ENCODE results near the gene SOX8. TPM values are rescaled to one million over a fixed set of nuclear protein-coding genes. Genes with fewer than 3 reads are reported as not detected.

Gene SOX8
- total RNA-seq, 1 donor from 2014 or later, result 0.96 TPM

- Histone ChIP-seq H3K4me1 (no peaks in the 10 kb centered on the region), H3K4me3 (no peak overlapping the region), H3K27me3 (ENCODE audit: low read depth) (peaks cover 86% of the 10 kb centered on the region), H3K9me3 (replicated peaks) (no peaks in the 10 kb centered on the region), H3K36me3 (no peaks in the 10 kb centered on the region), H3K27ac (replicated peaks) (no peak overlapping the region)
- no peak for TF ChIP-seq CTCF (IDR thresholded peaks at IDR 0.05; ENCODE audit: borderline replicate concordance)
- intact Hi-C loops (cut with micrococcal nuclease), result no loop called here
- no peak for DNase-seq
These were observed 26.5 kb downstream of the SOX8 start for GRCh38 chr16:1008085-1008484.

GRCh38 chr16:1009358-1010150 lies 28.0 kb downstream of the SOX8 start:
- Histone ChIP-seq H3K9me3 (replicated peaks) (no peaks in the 10 kb centered on the region), H3K36me3 (no peaks in the 10 kb centered on the region), H3K27ac (replicated peaks) (no peak overlapping the region), H3K27me3 (ENCODE audit: low read depth) (peaks cover 73% of the 10 kb centered on the region), H3K4me3 (no peak overlapping the region), H3K4me1 (no peaks in the 10 kb centered on the region)
- intact Hi-C loops (cut with micrococcal nuclease), result no loop called here
- no peak for DNase-seq
- no peak for TF ChIP-seq CTCF (IDR thresholded peaks at IDR 0.05; ENCODE audit: borderline replicate concordance)

- intact Hi-C loops (cut with micrococcal nuclease), result no loop called here
- no peaks in the 10 kb centered on the region for H3K4me1 ChIP-seq
- no peak overlapping the region for H3K4me3 ChIP-seq
- H3K27ac ChIP-seq (replicated peaks), result no peak overlapping the region
- H3K27me3 ChIP-seq (ENCODE audit: low read depth), result peaks cover 73% of the 10 kb centered on the region
- H3K36me3 ChIP-seq, result no peaks in the 10 kb centered on the region
- no peak for DNase-seq
- no peaks in the 10 kb centered on the region for H3K9me3 ChIP-seq (replicated peaks)
- no peak for TF ChIP-seq CTCF (IDR thresholded peaks at IDR 0.05; ENCODE audit: borderline replicate concordance)
These were observed 28.7 kb downstream of the SOX8 start for GRCh38 chr16:1010251-1010650.

- H3K27me3 ChIP-seq (ENCODE audit: low read depth), result peaks cover 68% of the 10 kb centered on the region
- no peaks in the 10 kb centered on the region for H3K4me1 ChIP-seq
- no peak for DNase-seq
- H3K4me3 ChIP-seq, result no peak overlapping the region
- H3K36me3 ChIP-seq, result no peaks in the 10 kb centered on the region
- no peak for TF ChIP-seq CTCF (IDR thresholded peaks at IDR 0.05; ENCODE audit: borderline replicate concordance)
- no peaks in the 10 kb centered on the region for H3K9me3 ChIP-seq (replicated peaks)
- H3K27ac ChIP-seq (replicated peaks), result no peak overlapping the region
- intact Hi-C loops (cut with micrococcal nuclease), result no loop called here
These were observed 29.2 kb downstream of the SOX8 start for GRCh38 chr16:1010815-1011214.

- DNase-seq, result no peak
- H3K9me3 ChIP-seq (replicated peaks), result no peaks in the 10 kb centered on the region
- intact Hi-C loops (cut with micrococcal nuclease), result no loop called here
- no peak overlapping the region for H3K4me3 ChIP-seq
- TF ChIP-seq CTCF (IDR thresholded peaks at IDR 0.05; ENCODE audit: borderline replicate concordance), result no peak
- H3K27ac ChIP-seq (replicated peaks), result no peak overlapping the region
- no peaks in the 10 kb centered on the region for H3K4me1 ChIP-seq
- H3K27me3 ChIP-seq (ENCODE audit: low read depth), result peaks cover 61% of the 10 kb centered on the region
- H3K36me3 ChIP-seq, result no peaks in the 10 kb centered on the region
These were observed 29.9 kb downstream of the SOX8 start for GRCh38 chr16:1011316-1012082.

Data from left ventricle myocardium inferior (tissue), 1 donor.